Endothelial cell of umbilical vein (primary cell): ENCODE results near the gene POU6F1. TPM values are rescaled to one million over a fixed set of nuclear protein-coding genes. Genes with fewer than 3 reads are reported as not detected.
"Not testable (repeated sequence)": the region's sequence is repeated elsewhere in the genome, so short reads cannot be mapped to it uniquely, and the experiment has no call there.

Experiments used
- BruUV-seq: library from RNA; stranded (reverse); fragments of 400-500 nt; replicated peaks from 2 replicates; lab custom pipeline; 2021; lab: Mats Ljungman, UMichigan
- CTCF ChIA-PET: fragments of 300-600, 350-600 bp; sonication (Branson Sonifier 250); formaldehyde crosslinking; loops from one replicate; lab custom pipeline; 2021; ENCODE audit warnings: antibody characterized with exemption, inconsistent platforms; lab: Charles Lee
- POLR2A ChIA-PET: fragments of 300-600, 350-600 bp; sonication (Branson Sonifier 250); formaldehyde crosslinking; loops from one replicate; lab custom pipeline; 2021; ENCODE audit warnings: antibody characterized with exemption, inconsistent platforms; lab: Charles Lee
- DNase-seq: peaks from one replicate; pipeline ENCODE4 v3.0.0-alpha.2; 2011; ENCODE audit warnings: low read depth, low spot score
- FAIRE-seq: peaks from 2 replicates; lab custom pipeline; 2011; peaks lifted over from hg19 to GRCh38; lab: Jason Lieb, UNC
- H2AFZ ChIP-seq: 2 replicates; pipeline ENCODE4 v1.6.0; 2012; ENCODE audit warnings: low read depth, low read length, control low read depth, inconsistent platforms
- H3K27ac ChIP-seq: 2 replicates; pipeline ENCODE4 v1.5.1; 2011; ENCODE audit warnings: low read depth, mild to moderate bottlenecking, control low read depth, low read length, moderate library complexity; ENCODE audit not compliant: insufficient read depth
- H3K27me3 ChIP-seq, 2 experiments: 2 replicates each; pipeline versions ENCODE4 v1.6.0 to v1.6.1; 2011; ENCODE audit warnings: low read length in 2 of 2, mixed read lengths in 1 of 2; ENCODE audit not compliant: control insufficient read depth in 2 of 2, insufficient read depth in 2 of 2
- H3K36me3 ChIP-seq, 2 experiments: 2 replicates in 1 of 2; 3 replicates in 1 of 2; pipeline ENCODE4 v1.5.1; 2011; ENCODE audit warnings: low read length in 2 of 2, mild to moderate bottlenecking in 1 of 2, moderate library complexity in 1 of 2; ENCODE audit not compliant: control insufficient read depth in 2 of 2, insufficient read depth in 2 of 2; ENCODE audit errors: extremely low read depth in 1 of 2
- H3K4me1 ChIP-seq: 3 replicates; pipeline ENCODE4 v1.5.1; 2011; ENCODE audit warnings: mild to moderate bottlenecking, low read length; ENCODE audit not compliant: control insufficient read depth, insufficient read depth; ENCODE audit errors: extremely low read depth
- H3K4me2 ChIP-seq: 2 replicates; pipeline ENCODE4 v1.6.1; 2011; ENCODE audit warnings: low read length, control low read depth, mixed read lengths; ENCODE audit not compliant: insufficient read depth
- H3K4me3 ChIP-seq, 3 experiments: fragments of 200-600 bp in 1 of 3; sonication (generic), shearing (Covaris generic) in 1 of 3; replicated peaks in 1 of 3; 2 replicates each; pipeline ENCODE4 v1.5.1; 2011 to 2016; ENCODE audit warnings: control low read depth in 3 of 3, low read length in 3 of 3, mild to moderate bottlenecking in 2 of 3, inconsistent platforms in 1 of 3, low read depth in 1 of 3, moderate library complexity in 1 of 3; ENCODE audit not compliant: insufficient read depth in 1 of 3
- H3K79me2 ChIP-seq: 2 replicates; pipeline ENCODE4 v1.6.0; 2012; ENCODE audit warnings: low read length, inconsistent platforms; ENCODE audit not compliant: control insufficient read depth, insufficient read depth
- H3K9ac ChIP-seq: replicated peaks from 2 replicates; pipeline ENCODE3; 2011; ENCODE audit warnings: low read length, control low read depth; ENCODE audit not compliant: insufficient read depth; ENCODE audit errors: extremely low read depth
- H3K9me1 ChIP-seq: replicated peaks from 3 replicates; pipeline ENCODE4 v1.6.0; 2011; ENCODE audit warnings: mild to moderate bottlenecking, low read length; ENCODE audit not compliant: control insufficient read depth, insufficient read depth; ENCODE audit errors: extremely low read depth
- H3K9me3 ChIP-seq: replicated peaks from 2 replicates; pipeline ENCODE4 v1.5.1; 2012; ENCODE audit warnings: low read length, inconsistent platforms; ENCODE audit not compliant: control insufficient read depth, insufficient read depth
- H4K20me1 ChIP-seq: replicated peaks from 2 replicates; pipeline ENCODE3; 2011; ENCODE audit warnings: mild to moderate bottlenecking, low read length; ENCODE audit not compliant: control insufficient read depth, insufficient read depth; ENCODE audit errors: extremely low read depth
- CTCF ChIP-seq, 2 donors: IDR thresholded peaks; 1 replicate in 1 of 2; 2 replicates in 1 of 2; pipeline ENCODE4 v1.5.1; 2011; ENCODE audit warnings: low read length in 2 of 2, mild to moderate bottlenecking in 2 of 2, moderate library complexity in 2 of 2, control low read depth in 1 of 2, inconsistent platforms in 1 of 2, low read depth in 1 of 2; ENCODE audit not compliant: insufficient read depth in 1 of 2; ENCODE audit errors: extremely low read depth in 1 of 2
- EZH2 ChIP-seq: IDR thresholded peaks from 2 replicates; pipeline ENCODE4 v1.6.1; 2012; ENCODE audit warnings: borderline replicate concordance, low read depth, mild to moderate bottlenecking, moderate library complexity, low read length, inconsistent platforms; ENCODE audit not compliant: severe bottlenecking
- FOS ChIP-seq: IDR thresholded peaks from 2 replicates; pipeline ENCODE4 v1.6.1; 2011; ENCODE audit warnings: mild to moderate bottlenecking, low read length, moderate library complexity, borderline replicate concordance; ENCODE audit not compliant: insufficient read depth
- GATA2 ChIP-seq: IDR thresholded peaks from 2 replicates; pipeline ENCODE4 v1.7.0; 2011; ENCODE audit warnings: low read depth, mild to moderate bottlenecking, moderate library complexity, mixed read lengths, low read length; ENCODE audit not compliant: insufficient read length, insufficient read depth
- JUN ChIP-seq: IDR thresholded peaks from 2 replicates; pipeline ENCODE4 v1.6.1; 2011; ENCODE audit warnings: borderline replicate concordance, low read depth; ENCODE audit not compliant: insufficient read length, insufficient read depth
- MAX ChIP-seq: IDR thresholded peaks from 2 replicates; pipeline ENCODE4 v1.6.1; 2011; ENCODE audit not compliant: insufficient read depth, insufficient read length
- MYC ChIP-seq: IDR thresholded peaks from one replicate; pipeline ENCODE4 v1.6.1; 2011; ENCODE audit warnings: mild to moderate bottlenecking, low read depth, low read length
- POLR2A ChIP-seq: IDR thresholded peaks from 2 replicates; pipeline ENCODE4 v1.6.1; 2012; ENCODE audit warnings: low read depth, mild to moderate bottlenecking, control low read depth, low read length
- POLR2AphosphoS5 ChIP-seq: IDR thresholded peaks from 2 replicates; pipeline ENCODE4 v1.6.1; 2012; ENCODE audit warnings: low read depth, mild to moderate bottlenecking, control low read depth, low read length, moderate library complexity; ENCODE audit not compliant: insufficient read depth
- dilution Hi-C: fragments of 300-500 bp; cut with MboI; formaldehyde crosslinking; loops from one replicate; pipeline ENCODE4 v1.15.0; 2019; ENCODE audit warnings: low sequenced_read_pairs; ENCODE audit not compliant: extremely low pct_ligation_motif_present
- intact Hi-C: fragments of 100-400 bp; cut with micrococcal nuclease; formaldehyde crosslinking; loops from one replicate; pipeline ENCODE4 v1.10.0; 2022
- polyA plus RNA-seq, 4 experiments: library from polyadenylated mRNA; depleted of rRNA in 3 of 4; stranded (reverse) in 3 of 4; unstranded in 1 of 4; fragments of >200 nt; gene quantifications; 2 replicates each; pipeline versions ENCODE4 v1.2.1 to v1.2.3, GENCODE V29; 2011 to 2012; ENCODE audit warnings: missing spikeins in 1 of 4
- total RNA-seq: library from RNA; stranded (reverse); gene quantifications from 2 replicates; pipeline ENCODE4 v1.2.3, GENCODE V29; 2021

POU6F1 gene
- total and polyA plus RNA-seq, 2 donors (not counting 3 experiments of a cell fraction or from before 2014, with no cell fraction given) = 5.4 to 14.4 TPM

- ChIA-PET CTCF (no interaction called here), POLR2A (no interaction called here)
- H3K4me1 ChIP-seq = peaks cover 12% of the 10 kb centered on the region
- H3K36me3 ChIP-seq = no peaks in the 10 kb centered on the region
- DNase-seq (peak; percentile 84), FAIRE-seq (peak; percentile 18)
- no peak overlapping the region for H3K27ac ChIP-seq
- H3K9ac ChIP-seq = no peak overlapping the region
- no peaks in the 10 kb centered on the region for H4K20me1 ChIP-seq
- H3K9me1 ChIP-seq = no peaks in the 10 kb centered on the region
- peak overlapping the region; percentile 46 for H2AFZ ChIP-seq
- BruUV-seq = no TSS peak
- H3K9me3 ChIP-seq = no peaks in the 10 kb centered on the region
- no peak overlapping the region for H3K4me3 ChIP-seq
- no peak overlapping the region for H3K4me2 ChIP-seq
- intact Hi-C loops (no loop called here), dilution Hi-C loops (no loop called here)
- no peak for TF ChIP-seq MAX
- no peak for TF ChIP-seq JUN
- no peak for TF ChIP-seq POLR2A
- TF ChIP-seq CTCF (IDR thresholded peaks at IDR 0.05; ENCODE audit: extremely low read depth in 1 of 2, insufficient read depth in 1 of 2, low read depth in 1 of 2, low read length in 2 of 2) = no peak
- no peak for TF ChIP-seq MYC
- TF ChIP-seq FOS = no peak
- no peak for TF ChIP-seq POLR2AphosphoS5
- no peak for TF ChIP-seq GATA2
- no peak for TF ChIP-seq EZH2
- H3K27me3 ChIP-seq = no peaks in the 10 kb centered on the region
- H3K79me2 ChIP-seq = no peaks in the 10 kb centered on the region
These were observed 4.6 kb upstream of the POU6F1 start for GRCh38 chr12:51222461-51222860.

GRCh38 chr12:51219857-51220256 lies 2.0 kb upstream of the POU6F1 start:
- H3K79me2 ChIP-seq, H2AFZ ChIP-seq, H3K9ac ChIP-seq, H3K27ac ChIP-seq, H3K36me3 ChIP-seq, H3K9me1 ChIP-seq, DNase-seq, H3K4me3 ChIP-seq, CTCF ChIA-PET, H3K4me2 ChIP-seq, BruUV-seq, POLR2A ChIA-PET, dilution Hi-C loops, H3K9me3 ChIP-seq, FAIRE-seq, H3K27me3 ChIP-seq, H4K20me1 ChIP-seq: not testable (repeated sequence)
- H3K4me1 ChIP-seq = peaks cover 16% of the 10 kb centered on the region
- intact Hi-C loops = loop anchor here (2.0 to 5.0 kb wide), 3 partner anchors 19 to 138 kb away; partner anchors contain the start of genes CSRNP2, DAZAP2 and SMAGP
